GM21367 (cell line): ENCODE results near the gene STK32B.

Experiments used
- ATAC-seq: cut with Tn5 transposase; IDR thresholded peaks from one replicate; pipeline ENCODE4 v1.9.1; 2021; ENCODE audit not compliant: unreplicated experiment

STK32B gene

DNA sequence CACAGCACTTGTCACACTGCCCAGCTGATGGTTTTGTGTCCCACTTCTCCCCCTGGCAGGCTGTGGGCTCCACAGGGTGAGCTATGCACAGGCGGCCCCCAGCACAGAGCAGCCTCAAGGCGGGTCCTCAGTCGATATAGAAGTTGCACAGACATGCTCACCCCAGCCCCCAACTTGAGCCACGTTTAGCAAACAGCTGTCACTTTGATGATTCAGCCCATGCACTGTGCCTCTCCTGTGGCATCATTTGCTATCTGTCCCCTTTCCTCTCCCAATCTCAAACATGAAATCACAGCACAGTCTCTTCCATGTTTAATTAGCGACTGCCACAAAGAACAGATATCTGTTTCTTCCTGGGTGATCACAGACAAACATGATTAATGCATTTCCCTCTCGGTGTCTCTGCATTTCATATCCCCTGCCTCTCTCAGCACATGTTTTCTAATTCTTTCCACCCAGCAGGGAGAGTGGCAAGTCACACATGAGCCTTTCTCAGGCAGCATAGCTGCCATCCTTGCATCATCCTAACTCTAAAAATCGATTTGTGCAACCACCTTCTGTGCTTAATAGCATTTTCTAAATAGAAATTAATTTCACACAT, 452.2 kb downstream of the STK32B start:
- ATAC-seq = no peak

- ATAC-seq = no peak
These were observed 453.2 kb downstream of the STK32B start for GRCh38 chr4:5504486-5504885.

DNA sequence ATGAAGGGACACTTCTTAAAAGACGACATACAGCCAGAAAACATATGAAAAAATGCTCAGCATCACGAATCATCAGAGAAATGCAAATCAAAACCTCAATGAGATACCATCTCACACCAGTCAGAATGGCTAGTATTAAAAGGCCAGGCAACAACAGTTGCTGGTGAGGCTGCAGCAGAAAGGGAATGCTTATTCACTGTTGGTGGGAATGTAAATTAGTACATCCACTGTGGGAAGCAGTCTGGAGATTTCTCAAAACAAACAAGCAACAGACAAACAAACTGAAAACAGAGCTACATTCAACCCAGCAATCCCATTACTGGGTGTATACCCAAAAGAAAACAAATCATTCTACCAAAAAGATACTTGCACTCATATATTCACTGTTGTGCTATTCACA, 459.2 kb downstream of the STK32B start:
- no peak for ATAC-seq

DNA sequence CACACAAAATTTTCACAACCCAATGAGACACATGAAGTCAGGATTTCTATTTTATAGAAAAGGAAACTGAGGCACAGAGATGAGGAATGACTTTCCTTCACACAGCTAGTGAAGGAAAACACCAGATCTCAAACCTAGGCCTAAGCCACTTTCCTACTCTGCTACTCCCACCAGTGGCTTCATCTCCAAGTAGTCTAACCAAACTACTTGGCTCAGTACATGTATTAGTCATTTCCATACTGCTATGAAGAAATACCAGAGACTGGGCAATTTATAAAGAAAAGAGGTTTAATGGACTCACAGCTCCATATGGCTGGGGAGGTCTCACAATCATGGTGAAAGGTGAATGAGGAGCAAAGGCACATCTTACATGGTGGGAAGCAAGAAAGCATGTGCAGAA, 460.5 kb downstream of the STK32B start:
- no peak for ATAC-seq

DNA sequence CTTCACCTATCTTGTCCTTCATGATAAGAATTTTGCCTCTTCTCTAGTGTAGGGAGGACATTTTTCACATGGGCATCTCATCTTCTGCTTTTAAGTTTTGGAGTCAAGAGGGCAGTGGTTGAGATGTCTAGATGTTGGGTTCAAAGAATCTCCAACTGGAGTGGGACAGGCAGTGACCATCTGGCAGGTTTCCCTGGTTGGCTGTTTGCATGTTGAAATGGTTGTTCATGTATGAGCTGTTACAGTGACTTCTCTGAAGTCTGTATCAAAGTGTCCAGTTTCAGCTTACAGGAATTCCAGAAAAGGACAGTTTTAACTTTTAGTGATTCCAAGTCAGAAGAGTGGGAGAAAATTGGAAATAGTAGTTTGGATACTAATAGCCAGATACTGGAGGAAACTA, 464.4 kb downstream of the STK32B start:
- ATAC-seq = no peak

GRCh38 chr4:5517372-5517771, 466.1 kb downstream of the STK32B start:
- no peak for ATAC-seq

DNA sequence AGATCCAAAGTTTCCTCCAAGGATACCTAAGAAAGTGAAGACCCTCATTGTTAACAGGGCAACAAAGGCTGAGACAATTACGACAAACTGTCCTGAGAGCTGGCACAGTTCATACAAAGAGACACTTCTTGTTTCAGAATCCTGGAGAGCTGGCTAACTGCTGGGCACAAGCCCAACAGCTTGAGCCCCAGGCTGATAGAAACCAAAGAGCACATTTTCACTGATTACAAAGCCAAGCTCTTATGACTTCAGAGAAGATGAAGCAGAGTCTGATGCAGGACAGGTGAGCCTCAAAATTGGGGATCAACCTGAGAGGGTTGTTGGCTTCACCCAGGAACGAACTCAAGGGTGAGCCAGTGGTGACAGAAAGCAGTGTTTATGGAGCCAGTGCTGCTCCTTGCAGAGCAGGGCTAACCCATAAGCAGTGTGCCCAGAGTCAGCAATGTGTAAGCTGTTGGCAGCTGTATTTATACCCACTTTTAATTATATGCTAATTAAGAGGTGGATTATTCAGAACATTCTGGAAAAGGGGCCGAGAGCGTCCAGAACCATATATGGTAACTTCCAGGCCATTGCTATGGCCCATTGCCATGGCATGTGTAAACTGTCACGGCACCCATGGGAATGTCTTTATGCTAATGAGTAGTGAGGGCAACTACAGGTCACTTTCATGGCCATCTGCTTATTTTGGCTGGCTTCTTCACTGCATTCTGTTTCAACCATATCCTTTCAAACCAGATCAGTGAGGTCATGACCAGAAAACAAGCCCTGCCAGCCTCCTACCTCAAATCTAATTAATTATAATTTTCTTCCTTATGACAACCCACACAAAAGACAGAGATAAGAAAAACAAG, 473.4 kb downstream of the STK32B start:
- no peak for ATAC-seq

DNA sequence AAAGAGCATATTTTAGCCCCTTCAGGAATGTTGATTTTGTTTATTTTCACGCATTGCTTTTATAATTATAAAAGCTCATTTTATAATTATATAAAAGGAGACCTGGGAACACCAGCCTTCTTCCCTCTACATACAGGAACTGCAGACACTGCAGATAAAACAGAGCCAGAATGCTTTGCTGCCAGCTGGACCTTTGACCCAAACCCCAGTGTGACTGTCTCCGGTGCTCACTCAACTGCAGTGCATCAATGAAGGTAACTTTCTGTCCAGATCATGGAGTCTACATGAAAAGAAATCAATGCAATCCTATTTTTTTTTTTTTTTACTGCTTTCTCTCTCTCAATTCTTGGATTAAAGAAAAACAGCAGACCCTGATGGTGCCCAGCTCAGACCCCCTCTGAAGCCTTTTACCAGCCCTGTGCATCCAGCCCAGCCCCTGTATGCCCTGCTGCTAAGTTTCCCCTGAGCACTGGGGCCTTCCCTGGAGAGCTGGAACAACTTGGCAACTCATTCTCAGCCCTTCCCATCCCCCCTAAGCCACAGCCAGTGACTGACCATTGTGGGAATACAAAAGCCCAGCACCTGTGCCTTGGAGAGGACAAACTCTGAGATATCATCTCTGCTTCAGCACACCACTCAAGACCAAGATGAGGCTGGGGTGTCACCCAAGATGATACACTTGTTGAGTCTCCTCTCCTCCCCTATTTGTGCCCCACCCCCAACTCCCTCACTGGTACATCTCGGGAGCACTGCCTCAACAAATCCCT, 475.0 kb downstream of the STK32B start:
- ATAC-seq = no peak

GRCh38 chr4:5527211-5527610, 475.9 kb downstream of the STK32B start:
- no peak for ATAC-seq

DNA sequence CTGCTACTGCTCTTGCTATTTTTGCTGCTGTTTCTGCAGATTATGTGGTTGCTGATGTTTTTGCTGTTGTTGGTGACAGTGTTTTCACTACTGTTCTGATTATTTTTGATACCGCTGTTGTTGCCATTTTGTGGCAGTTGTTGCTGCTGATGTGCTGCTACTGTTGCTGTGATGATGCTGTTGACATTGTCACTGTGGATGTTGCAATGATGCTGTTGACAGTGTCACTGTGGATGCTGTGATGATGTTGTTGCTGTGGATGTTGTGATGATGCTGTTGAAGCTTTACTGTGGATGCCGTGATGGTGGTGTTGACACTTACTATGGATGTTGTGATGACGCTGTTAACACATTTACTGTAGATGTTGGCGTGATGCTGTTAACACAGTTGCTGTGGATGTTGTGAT, 476.8 kb downstream of the STK32B start:
- ATAC-seq = no peak

GRCh38 chr4:5532100-5532499, 480.8 kb downstream of the STK32B start:
- ATAC-seq = no peak

GRCh38 chr4:5539584-5539983, 488.3 kb downstream of the STK32B start:
- ATAC-seq = no peak

DNA sequence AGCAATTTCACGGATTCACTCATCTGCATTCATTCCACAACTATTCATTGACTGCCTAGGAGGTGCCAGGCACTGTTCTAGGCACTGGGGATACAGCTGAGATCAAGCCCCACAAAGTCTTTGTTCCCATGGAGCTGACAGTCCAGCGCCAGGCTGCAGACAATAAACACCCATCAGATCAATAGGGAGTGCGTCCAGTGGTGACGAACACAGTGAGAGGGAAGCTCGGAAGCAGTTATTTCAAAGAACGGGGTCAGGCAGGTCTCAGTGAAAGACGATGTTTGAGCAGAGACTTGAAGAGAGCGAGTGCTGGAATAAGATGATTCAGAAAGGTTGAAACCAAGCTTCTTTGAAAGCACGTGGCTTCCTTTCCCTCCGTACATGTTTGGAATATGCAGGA, 489.9 kb downstream of the STK32B start:
- no peak for ATAC-seq

- ATAC-seq = no peak
These were observed 492.4 kb downstream of the STK32B start for GRCh38 chr4:5543681-5544080.

DNA sequence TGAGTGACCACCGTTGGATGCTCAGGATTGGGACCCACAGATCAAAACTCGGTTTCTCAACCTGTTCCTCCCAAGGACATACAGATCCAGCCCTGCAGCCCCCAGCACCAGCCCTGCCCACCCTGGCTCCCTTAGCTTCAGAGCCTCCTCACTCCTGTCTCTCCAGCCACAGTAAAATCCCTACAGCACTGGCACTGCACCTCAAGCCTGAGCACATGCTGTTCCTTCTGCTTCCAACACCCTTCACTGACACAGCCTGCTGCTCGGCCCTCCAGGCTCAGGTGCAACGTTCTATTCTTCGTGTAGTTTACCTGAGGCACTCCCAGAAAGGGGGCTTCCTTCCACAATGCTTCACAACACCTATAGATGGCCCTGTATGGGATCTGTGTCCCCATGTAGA, 493.5 kb downstream of the STK32B start:
- ATAC-seq = no peak

GRCh38 chr4:5545271-5545670, 494.0 kb downstream of the STK32B start:
- ATAC-seq = no peak

- no peak for ATAC-seq
These were observed 496.5 kb downstream of the STK32B start for GRCh38 chr4:5547651-5548249.
